GM19468 (cell line): ENCODE results near the gene COX8A.
"Not testable (repeated sequence)": the region's sequence is repeated elsewhere in the genome, so short reads cannot be mapped to it uniquely, and the experiment has no call there.

Source experiments
- ATAC-seq: cut with Tn5 transposase; IDR thresholded peaks from one replicate; pipeline ENCODE4 v1.9.1; 2021; ENCODE audit warnings: mild to moderate bottlenecking, moderate library complexity, moderate number of reproducible peaks; ENCODE audit not compliant: unreplicated experiment; ENCODE audit errors: extremely low read depth

The COX8A gene

GRCh38 chr11:63974259-63975143 lies at the start of gene COX8A:
Gene COX8A (plus strand): TSS chr11:63974620. CDS start chr11:63974681, 61 bp downstream.
- ATAC-seq, result peak; percentile 91

GRCh38 chr11:63929616-63930015 lies 44.8 kb upstream of the COX8A start:
- no peak for ATAC-seq

GRCh38 chr11:63931045-63931444 lies 43.4 kb upstream of the COX8A start:
- no peak for ATAC-seq

GRCh38 chr11:63931876-63932275 lies 42.5 kb upstream of the COX8A start:
- ATAC-seq, result no peak

GRCh38 chr11:63933459-63933858 lies 41.0 kb upstream of the COX8A start:
- ATAC-seq, result no peak

- ATAC-seq, result no peak
Observed at GRCh38 chr11:63937713-63938478, 36.5 kb upstream of the COX8A start.

GRCh38 chr11:63938479-63939396 lies 35.7 kb upstream of the COX8A start, which contains the start of gene NAA40:
Gene NAA40 (plus strand): TSS chr11:63939002. CDS start chr11:63939097, 95 bp downstream.
- peak; percentile 82 for ATAC-seq

- no peak for ATAC-seq
Observed at GRCh38 chr11:63939397-63939891, 35.0 kb upstream of the COX8A start.

- no peak for ATAC-seq
Observed at GRCh38 chr11:63940786-63941185, 33.6 kb upstream of the COX8A start.

GRCh38 chr11:63941901-63942300 lies 32.5 kb upstream of the COX8A start:
- ATAC-seq, result no peak

- no peak for ATAC-seq
Observed at GRCh38 chr11:63942803-63943202, 31.6 kb upstream of the COX8A start.

- ATAC-seq, result no peak
Observed at GRCh38 chr11:63944987-63945386, 29.4 kb upstream of the COX8A start.

- ATAC-seq, result no peak
Observed at GRCh38 chr11:63945477-63946163, 28.8 kb upstream of the COX8A start.

GRCh38 chr11:63951779-63952536 lies 22.5 kb upstream of the COX8A start:
- ATAC-seq, result no peak

GRCh38 chr11:63952570-63952969 lies 21.9 kb upstream of the COX8A start:
- no peak for ATAC-seq

GRCh38 chr11:63958008-63958407 lies 16.4 kb upstream of the COX8A start:
- ATAC-seq, result no peak

GRCh38 chr11:63961608-63962412 lies 12.6 kb upstream of the COX8A start:
- ATAC-seq, result no peak

GRCh38 chr11:63963895-63964294 lies 10.5 kb upstream of the COX8A start:
- not testable (repeated sequence) for ATAC-seq
